Gastroesophageal sphincter (tissue), 3 donors: Measurements from ENCODE around the gene NEU3.

Experiments used
- POLR2A ChIP-seq, 2 donors: fragments of 450-650 bp; IDR thresholded peaks; one replicate each; pipeline ENCODE4 v1.6.1; 2017; ENCODE audit warnings: antibody characterized with exemption in 2 of 2, mild to moderate bottlenecking in 2 of 2, moderate library complexity in 1 of 2
- POLR2AphosphoS5 ChIP-seq: sonication (generic); formaldehyde crosslinking; IDR thresholded peaks from one replicate; pipeline ENCODE4 v1.6.1; 2017; ENCODE audit warnings: antibody characterized with exemption
- TF ChIP-seq, protein P1 (sequence below), 4 experiments: fragments of 200-600 bp in 2 of 4; fragments of 450-650 bp in 2 of 4; sonication (generic) in 1 of 4; IDR thresholded peaks; one replicate each; pipeline ENCODE4 v1.5.1; 2017 to 2019; ENCODE audit warnings: antibody characterized with exemption in 4 of 4, mild to moderate bottlenecking in 2 of 4, moderate library complexity in 2 of 4

DNA sequence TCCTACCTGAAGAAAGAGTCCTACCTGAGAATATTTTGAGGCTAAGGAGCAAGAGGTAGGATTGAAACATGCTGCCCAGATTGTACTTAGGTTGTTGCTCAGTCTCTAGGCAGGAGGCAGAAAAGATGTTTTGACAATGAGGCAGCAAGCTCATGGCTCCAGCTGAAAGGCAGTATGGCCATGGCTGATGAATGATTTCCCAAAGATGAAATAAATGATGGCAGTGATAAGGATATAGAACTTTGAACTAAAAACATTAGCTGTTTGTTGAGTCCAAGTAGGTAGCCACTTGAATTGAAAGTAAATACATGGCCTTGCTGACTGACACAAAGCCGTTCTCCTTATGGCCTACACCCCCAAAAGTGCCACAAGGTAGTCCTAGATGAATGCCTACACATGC is 6.8 kb upstream of the NEU3 start:
- TF ChIP-seq POLR2AphosphoS5 = no peak
- TF ChIP-seq, protein P1, sequence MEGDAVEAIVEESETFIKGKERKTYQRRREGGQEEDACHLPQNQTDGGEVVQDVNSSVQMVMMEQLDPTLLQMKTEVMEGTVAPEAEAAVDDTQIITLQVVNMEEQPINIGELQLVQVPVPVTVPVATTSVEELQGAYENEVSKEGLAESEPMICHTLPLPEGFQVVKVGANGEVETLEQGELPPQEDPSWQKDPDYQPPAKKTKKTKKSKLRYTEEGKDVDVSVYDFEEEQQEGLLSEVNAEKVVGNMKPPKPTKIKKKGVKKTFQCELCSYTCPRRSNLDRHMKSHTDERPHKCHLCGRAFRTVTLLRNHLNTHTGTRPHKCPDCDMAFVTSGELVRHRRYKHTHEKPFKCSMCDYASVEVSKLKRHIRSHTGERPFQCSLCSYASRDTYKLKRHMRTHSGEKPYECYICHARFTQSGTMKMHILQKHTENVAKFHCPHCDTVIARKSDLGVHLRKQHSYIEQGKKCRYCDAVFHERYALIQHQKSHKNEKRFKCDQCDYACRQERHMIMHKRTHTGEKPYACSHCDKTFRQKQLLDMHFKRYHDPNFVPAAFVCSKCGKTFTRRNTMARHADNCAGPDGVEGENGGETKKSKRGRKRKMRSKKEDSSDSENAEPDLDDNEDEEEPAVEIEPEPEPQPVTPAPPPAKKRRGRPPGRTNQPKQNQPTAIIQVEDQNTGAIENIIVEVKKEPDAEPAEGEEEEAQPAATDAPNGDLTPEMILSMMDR (IDR thresholded peaks at IDR 0.05) = no peak
- no peak for TF ChIP-seq POLR2A (IDR thresholded peaks at IDR 0.05)
